H9 (cell line): ENCODE data around the gene KLHL14. TPM values are rescaled to one million over a fixed set of nuclear protein-coding genes. Genes with fewer than 3 reads are reported as not detected.

Experiments used
- DNase-seq: peaks from one replicate; pipeline ENCODE4 v3.0.0-alpha.2; 2017
- H2AFZ ChIP-seq: one replicate; pipeline ENCODE4 v1.6.1; 2013; ENCODE audit warnings: mild to moderate bottlenecking, low read length, control low read depth, moderate library complexity
- H2AK5ac ChIP-seq: 2 replicates; pipeline ENCODE4 v1.6.1; 2013; ENCODE audit warnings: low read length, control low read depth, mixed read lengths; ENCODE audit not compliant: insufficient read length
- H2BK120ac ChIP-seq: one replicate; pipeline ENCODE4 v1.6.1; 2013; ENCODE audit warnings: low read depth, mild to moderate bottlenecking, low read length, control low read depth, inconsistent platforms; ENCODE audit not compliant: poor library complexity, severe bottlenecking
- H2BK12ac ChIP-seq: 2 replicates; pipeline ENCODE4 v1.6.1; 2013; ENCODE audit warnings: low read length, control low read depth, mixed read lengths, low read depth; ENCODE audit not compliant: insufficient read length
- H2BK15ac ChIP-seq: 2 replicates; pipeline ENCODE4 v1.6.1; 2013; ENCODE audit warnings: low read depth, low read length, control low read depth
- H2BK20ac ChIP-seq: one replicate; pipeline ENCODE4 v1.6.1; 2013; ENCODE audit warnings: low read depth, mild to moderate bottlenecking, low read length, control low read depth, inconsistent platforms; ENCODE audit not compliant: poor library complexity, severe bottlenecking
- H2BK5ac ChIP-seq: 2 replicates; pipeline ENCODE4 v1.6.1; 2013; ENCODE audit warnings: low read length, control low read depth, mixed read lengths; ENCODE audit not compliant: insufficient read length
- H3K14ac ChIP-seq: 2 replicates; pipeline ENCODE4 v1.6.1; 2013; ENCODE audit warnings: low read length, control low read depth; ENCODE audit not compliant: insufficient read depth
- H3K18ac ChIP-seq: 2 replicates; pipeline ENCODE4 v1.6.1; 2013; ENCODE audit warnings: low read depth, mild to moderate bottlenecking, mixed read lengths, low read length, control low read depth; ENCODE audit not compliant: insufficient read length
- H3K23ac ChIP-seq: 2 replicates; pipeline ENCODE4 v1.6.1; 2013; ENCODE audit warnings: low read length, control low read depth, mixed read lengths, low read depth; ENCODE audit not compliant: insufficient read length
- H3K23me2 ChIP-seq: 2 replicates; pipeline ENCODE4 v1.6.1; 2013; ENCODE audit warnings: low read depth, mild to moderate bottlenecking, mixed read lengths, low read length, control low read depth; ENCODE audit not compliant: insufficient read length, poor library complexity, severe bottlenecking
- H3K27ac ChIP-seq: 2 replicates; pipeline ENCODE4 v1.5.1; 2013; ENCODE audit warnings: low read length, control low read depth, mixed read lengths, low read depth; ENCODE audit not compliant: insufficient read length
- H3K27me3 ChIP-seq: 2 replicates; pipeline ENCODE4 v1.6.1; 2013; ENCODE audit warnings: low read length, control low read depth, inconsistent platforms; ENCODE audit not compliant: insufficient read depth
- H3K4ac ChIP-seq: 2 replicates; pipeline ENCODE4 v1.6.1; 2013; ENCODE audit warnings: low read depth, mild to moderate bottlenecking, control low read depth, inconsistent platforms, low read length, moderate library complexity
- H3K4me1 ChIP-seq: 2 replicates; pipeline ENCODE4 v1.6.1; 2013; ENCODE audit warnings: low read length, control low read depth, inconsistent platforms; ENCODE audit not compliant: insufficient read depth
- H3K4me2 ChIP-seq: 2 replicates; pipeline ENCODE4 v1.6.1; 2013; ENCODE audit warnings: low read length, control low read depth, mixed read lengths; ENCODE audit not compliant: insufficient read length, insufficient read depth
- H3K56ac ChIP-seq: 2 replicates; pipeline ENCODE4 v1.6.1; 2013; ENCODE audit warnings: low read depth, mild to moderate bottlenecking, mixed read lengths, low read length, control low read depth; ENCODE audit not compliant: insufficient read length
- H3K79me1 ChIP-seq: 2 replicates; pipeline ENCODE4 v1.6.1; 2013; ENCODE audit warnings: low read depth, mild to moderate bottlenecking, moderate library complexity, low read length, control low read depth, inconsistent platforms; ENCODE audit not compliant: insufficient read depth, poor library complexity, severe bottlenecking
- H3K79me2 ChIP-seq: 2 replicates; pipeline ENCODE4 v1.6.1; 2013; ENCODE audit warnings: low read length, control low read depth, inconsistent platforms; ENCODE audit not compliant: insufficient read depth
- H3K9ac ChIP-seq: 2 replicates; pipeline ENCODE4 v1.6.1; 2013; ENCODE audit warnings: low read length, control low read depth, mixed read lengths; ENCODE audit not compliant: insufficient read length; ENCODE audit errors: extremely low read depth
- H3K9me3 ChIP-seq: one replicate; pipeline ENCODE4 v1.6.1; 2013; ENCODE audit warnings: low read depth, low read length, inconsistent platforms; ENCODE audit not compliant: control insufficient read depth
- H3T11ph ChIP-seq: one replicate; pipeline ENCODE4 v1.6.1; 2013; ENCODE audit warnings: mild to moderate bottlenecking, low read length, control low read depth, inconsistent platforms
- H4K20me1 ChIP-seq: one replicate; pipeline ENCODE4 v1.6.1; 2013; ENCODE audit not compliant: control insufficient read depth, insufficient read length, insufficient read depth
- H4K5ac ChIP-seq: 2 replicates; pipeline ENCODE4 v1.6.1; 2013; ENCODE audit warnings: low read depth, mild to moderate bottlenecking, mixed read lengths, low read length, control low read depth; ENCODE audit not compliant: insufficient read length
- H4K8ac ChIP-seq: replicated peaks from 2 replicates; pipeline ENCODE4 v1.6.1; 2013; ENCODE audit warnings: low read length, control low read depth, mixed read lengths, low read depth; ENCODE audit not compliant: insufficient read length
- H4K91ac ChIP-seq: 2 replicates; pipeline ENCODE4 v1.6.1; 2013; ENCODE audit warnings: low read depth, mild to moderate bottlenecking, moderate library complexity, mixed read lengths, low read length, control low read depth; ENCODE audit not compliant: insufficient read length
- H3K27ac Mint-ChIP-seq, 3 experiments: 2 replicates in 2 of 3; 3 replicates in 1 of 3; pipeline ENCODE4 v1.8.0; 2020 to 2021; ENCODE audit warnings: mixed read lengths in 3 of 3, mild to moderate bottlenecking in 1 of 3, moderate library complexity in 1 of 3
- H3K27me3 Mint-ChIP-seq: 2 replicates; pipeline ENCODE4 v1.8.0; 2021; ENCODE audit warnings: low read depth, mild to moderate bottlenecking, moderate library complexity, mixed read lengths
- H3K36me3 Mint-ChIP-seq, 3 experiments: 2 replicates in 2 of 3; 3 replicates in 1 of 3; pipeline ENCODE4 v1.8.0; 2020 to 2021; ENCODE audit warnings: low read depth in 3 of 3, mixed read lengths in 3 of 3; ENCODE audit not compliant: insufficient read depth in 1 of 3
- H3K4me1 Mint-ChIP-seq, 2 experiments: 2 replicates each; pipeline ENCODE4 v1.8.0; 2020; ENCODE audit warnings: mixed read lengths in 2 of 2
- H3K4me3 Mint-ChIP-seq, 2 experiments: 2 replicates in 1 of 2; 3 replicates in 1 of 2; pipeline ENCODE4 v1.8.0; 2020 to 2021; ENCODE audit warnings: mild to moderate bottlenecking in 2 of 2, mixed read lengths in 2 of 2, moderate library complexity in 1 of 2
- H3K9me3 Mint-ChIP-seq, 2 experiments: 2 replicates in 1 of 2; 3 replicates in 1 of 2; pipeline ENCODE4 v1.8.0; 2020; ENCODE audit warnings: mild to moderate bottlenecking in 2 of 2, mixed read lengths in 2 of 2, moderate library complexity in 1 of 2
- CTCF ChIP-seq: fragments of 200-600 bp; sonication (generic); conservative IDR thresholded peaks from 3 replicates; pipeline ENCODE4 v1.8.0; 2021; ENCODE audit warnings: antibody characterized with exemption, mild to moderate bottlenecking
- WGBS: extraction: QIAGEN DNeasy Blood & Tissue Kit; methylation state at CpG from one replicate; pipeline ENCODE4 v1.1.7; 2013; ENCODE audit warnings: missing lambda C conversion rate, low lambda C conversion rate, mixed read lengths; ENCODE audit not compliant: insufficient read length; ENCODE audit errors: extremely low coverage; 5-methylcytosine and 5-hydroxymethylcytosine counted together
- total RNA-seq: library from RNA; stranded (reverse); gene quantifications from 2 replicates; pipeline ENCODE4 v1.2.1, GENCODE V29; 2021

KLHL14 gene
- total RNA-seq, 1 experiment from 2014 or later = 1.0 TPM

DNA sequence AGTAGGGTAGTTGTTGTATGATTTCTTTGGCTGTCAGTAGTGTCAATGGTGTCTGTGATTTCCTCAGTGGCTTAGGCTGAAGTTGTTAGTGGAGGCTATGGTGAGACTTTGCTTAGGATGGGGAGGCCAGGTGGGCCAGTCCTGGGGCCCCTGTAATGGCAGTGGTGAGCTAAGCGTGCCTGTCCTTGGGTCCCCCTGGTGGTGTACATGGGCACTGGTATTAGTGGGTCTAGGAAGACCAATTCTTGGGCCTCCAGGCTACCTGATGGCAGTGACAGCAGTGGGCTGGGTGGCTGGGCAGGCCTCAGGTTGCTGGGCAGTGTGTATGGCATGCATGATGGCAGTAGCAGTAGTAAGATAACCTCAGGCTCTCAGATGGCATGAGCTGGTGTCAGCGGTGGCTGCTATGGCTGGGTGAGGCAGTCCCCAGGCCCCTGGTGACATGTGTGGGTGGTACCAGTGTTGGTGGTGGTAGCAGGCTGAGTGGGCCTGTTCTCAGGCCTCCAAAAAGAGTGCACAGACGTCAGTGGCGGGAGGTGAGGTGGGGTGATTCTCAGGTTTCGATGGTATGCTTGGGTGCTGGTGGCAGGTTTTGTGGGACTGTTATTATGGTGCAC is 103.2 kb downstream of the KLHL14 start:
- peak; percentile 52 for DNase-seq
- Histone ChIP-seq H2BK15ac (no peak overlapping the region), H3K9ac (no peak overlapping the region), H3K23me2 (no peaks in the 10 kb centered on the region), H3K9me3 (no peaks in the 10 kb centered on the region), H3K4me2 (no peak overlapping the region), H3K79me1 (no peaks in the 10 kb centered on the region), H4K5ac (no peak overlapping the region), H3K27ac (no peak overlapping the region), H2AK5ac (no peak overlapping the region), H2BK5ac (no peak overlapping the region), H2BK20ac (no peak overlapping the region), H3K18ac (no peak overlapping the region), H3K4me1 (no peaks in the 10 kb centered on the region), H2AFZ (no peak overlapping the region), H3K23ac (no peak overlapping the region), H4K8ac (no peak overlapping the region), H3K4ac (no peak overlapping the region), H2BK120ac (no peak overlapping the region), H2BK12ac (no peak overlapping the region), H3K79me2 (no peaks in the 10 kb centered on the region), H3K56ac (no peak overlapping the region), H4K91ac (no peak overlapping the region), H3K27me3 (no peaks in the 10 kb centered on the region), H3K14ac (no peak overlapping the region), H3T11ph (no peak overlapping the region), H4K20me1 (no peaks in the 10 kb centered on the region)
- H3K4me3 Mint-ChIP-seq = no peak overlapping the region
- H3K27ac Mint-ChIP-seq = peak overlapping the region in 1 of 3 experiments; percentile 5; a peak in 2 of 7 replicates
- peak; percentile 61 for TF ChIP-seq CTCF
- H3K36me3 Mint-ChIP-seq = peaks cover 0 to 2% (median 0%) of the 10 kb centered on the region in 3 experiments; a peak in 1 of 7 replicates
- H3K4me1 Mint-ChIP-seq = peaks cover 6% of the 10 kb centered on the region in 2 experiments
- WGBS = no CpG with 5 or more reads among the region's 5 CpGs
- H3K9me3 Mint-ChIP-seq = no peaks in the 10 kb centered on the region; a peak in 1 of 5 replicates
- no peaks in the 10 kb centered on the region for H3K27me3 Mint-ChIP-seq
